Body of pancreas (tissue), 4 donors: ENCODE data around the gene CTBP1.

ENCODE experiments used
- CTCF ChIP-seq, 7 experiments: fragments of 450-650 bp in 4 of 7; fragments of 200-600 bp in 3 of 7; sonication (generic) in 3 of 7; IDR thresholded peaks; one replicate each; pipeline ENCODE4 v1.5.1; 2016 to 2019; ENCODE audit warnings: antibody characterized with exemption in 7 of 7
- POLR2A ChIP-seq, 3 donors: fragments of 450-650 bp; IDR thresholded peaks; one replicate each; pipeline ENCODE4 v1.6.1; 2016; ENCODE audit warnings: antibody characterized with exemption in 3 of 3, mild to moderate bottlenecking in 2 of 3

- no peak for TF ChIP-seq POLR2A (IDR thresholded peaks at IDR 0.05)
- TF ChIP-seq CTCF (IDR thresholded peaks at IDR 0.05): no peak
Observed at GRCh38 chr4:1183985-1184773, 64.8 kb downstream of the CTBP1 start.
